PFSK-1 (cell line): Measurements from ENCODE around the gene FBXL13.

Source experiments
- FOXP2 ChIP-seq: optimal IDR thresholded peaks from 2 replicates; pipeline ENCODE3; 2011; ENCODE audit warnings: borderline replicate concordance, control low read depth, inconsistent platforms; ENCODE audit not compliant: insufficient read depth; ENCODE audit errors: extremely low read length, extremely low read depth
- POLR2AphosphoS5 ChIP-seq: IDR thresholded peaks from 2 replicates; pipeline ENCODE4 v1.6.1; 2012; ENCODE audit warnings: low read depth, mild to moderate bottlenecking, control low read depth, low read length, moderate library complexity
- REST ChIP-seq, 2 experiments: IDR thresholded peaks; 2 replicates each; pipeline versions ENCODE4 v1.6.1 to v1.8.0; 2011 to 2012; ENCODE audit warnings: low read depth in 2 of 2, low read length in 2 of 2, control low read depth in 1 of 2, inconsistent platforms in 1 of 2, mild to moderate bottlenecking in 1 of 2, moderate library complexity in 1 of 2; ENCODE audit not compliant: insufficient read depth in 1 of 2
- SIN3A ChIP-seq: IDR thresholded peaks from 2 replicates; pipeline ENCODE4 v1.6.1; 2012; ENCODE audit warnings: mild to moderate bottlenecking, low read length, moderate library complexity, borderline replicate concordance; ENCODE audit not compliant: insufficient read depth
- TAF1 ChIP-seq: IDR thresholded peaks from 2 replicates; pipeline ENCODE4 v1.6.1; 2012; ENCODE audit warnings: low read length, control low read depth, borderline replicate concordance; ENCODE audit not compliant: insufficient read depth

The FBXL13 gene

GRCh38 chr7:102918845-102919244, 155.8 kb downstream of the FBXL13 start:
- TF ChIP-seq POLR2AphosphoS5, result no peak
- TF ChIP-seq REST (IDR thresholded peaks at IDR 0.05; ENCODE audit: insufficient read depth in 1 of 2, low read depth in 2 of 2, low read length in 2 of 2), result no peak
- no peak for TF ChIP-seq TAF1
- no peak for TF ChIP-seq SIN3A
- TF ChIP-seq FOXP2, result no peak

- no peak for TF ChIP-seq TAF1
- TF ChIP-seq SIN3A, result no peak
- no peak for TF ChIP-seq POLR2AphosphoS5
- TF ChIP-seq FOXP2, result no peak
- TF ChIP-seq REST (IDR thresholded peaks at IDR 0.05; ENCODE audit: insufficient read depth in 1 of 2, low read depth in 2 of 2, low read length in 2 of 2), result no peak
Measured at GRCh38 chr7:102917436-102918353, 156.9 kb downstream of the FBXL13 start.

GRCh38 chr7:102916881-102917280, 157.7 kb downstream of the FBXL13 start:
- no peak for TF ChIP-seq TAF1
- no peak for TF ChIP-seq REST (IDR thresholded peaks at IDR 0.05; ENCODE audit: insufficient read depth in 1 of 2, low read depth in 2 of 2, low read length in 2 of 2)
- no peak for TF ChIP-seq SIN3A
- no peak for TF ChIP-seq POLR2AphosphoS5
- no peak for TF ChIP-seq FOXP2

- no peak for TF ChIP-seq POLR2AphosphoS5
- TF ChIP-seq SIN3A, result no peak
- no peak for TF ChIP-seq TAF1
- no peak for TF ChIP-seq FOXP2
- no peak for TF ChIP-seq REST (IDR thresholded peaks at IDR 0.05; ENCODE audit: insufficient read depth in 1 of 2, low read depth in 2 of 2, low read length in 2 of 2)
Measured at GRCh38 chr7:102916426-102916825, 158.2 kb downstream of the FBXL13 start.
